NCI-H345 (cell line): ENCODE data around the gene CLINT1.

ENCODE experiments used
- DNase-seq: peaks from one replicate; lab custom pipeline; 2025; lab: John Stamatoyannopoulos, UW

Gene CLINT1

GRCh38 chr5:157758706-157759105 lies 100.2 kb downstream of the CLINT1 start:
- no peak for DNase-seq

- DNase-seq: no peak
Observed at GRCh38 chr5:157756122-157756521, 102.8 kb downstream of the CLINT1 start.

DNA sequence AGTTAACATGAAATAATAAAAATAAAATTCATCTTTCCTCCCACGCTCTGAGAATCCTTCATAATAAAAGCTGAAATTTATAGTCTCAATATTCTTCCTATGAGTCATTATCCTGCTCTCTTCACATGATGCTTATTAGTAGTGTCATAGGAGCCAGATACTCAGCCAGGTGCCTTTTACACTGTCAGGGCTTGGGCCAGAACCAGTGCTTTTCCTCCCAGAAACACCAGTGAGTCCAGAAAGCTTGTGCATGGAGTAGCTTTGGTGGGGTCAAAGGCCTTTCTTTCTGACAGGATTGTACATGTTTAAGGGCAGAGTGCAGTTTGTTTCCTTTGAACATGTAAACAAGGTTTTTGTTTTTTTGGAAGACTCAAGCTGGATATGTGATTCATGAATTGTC lies 108.6 kb downstream of the CLINT1 start:
- no peak for DNase-seq

DNA sequence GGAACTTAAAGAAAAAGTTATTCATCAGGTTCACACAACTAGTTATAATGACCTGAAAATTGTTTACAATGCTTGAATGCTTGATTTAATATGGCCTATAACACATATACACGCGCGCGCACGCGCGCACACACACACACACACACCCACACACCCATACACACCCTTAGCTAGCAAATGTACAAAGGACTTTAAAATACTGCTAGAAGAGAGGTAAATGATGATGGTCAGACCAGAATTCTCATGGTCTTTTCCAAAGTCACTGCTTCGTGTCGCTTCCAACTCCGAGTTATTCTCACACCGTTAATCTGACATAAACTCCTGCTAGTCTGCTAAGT lies 109.5 kb downstream of the CLINT1 start:
- no peak for DNase-seq

GRCh38 chr5:157748760-157749461 lies 110.0 kb downstream of the CLINT1 start:
- no peak for DNase-seq

DNA sequence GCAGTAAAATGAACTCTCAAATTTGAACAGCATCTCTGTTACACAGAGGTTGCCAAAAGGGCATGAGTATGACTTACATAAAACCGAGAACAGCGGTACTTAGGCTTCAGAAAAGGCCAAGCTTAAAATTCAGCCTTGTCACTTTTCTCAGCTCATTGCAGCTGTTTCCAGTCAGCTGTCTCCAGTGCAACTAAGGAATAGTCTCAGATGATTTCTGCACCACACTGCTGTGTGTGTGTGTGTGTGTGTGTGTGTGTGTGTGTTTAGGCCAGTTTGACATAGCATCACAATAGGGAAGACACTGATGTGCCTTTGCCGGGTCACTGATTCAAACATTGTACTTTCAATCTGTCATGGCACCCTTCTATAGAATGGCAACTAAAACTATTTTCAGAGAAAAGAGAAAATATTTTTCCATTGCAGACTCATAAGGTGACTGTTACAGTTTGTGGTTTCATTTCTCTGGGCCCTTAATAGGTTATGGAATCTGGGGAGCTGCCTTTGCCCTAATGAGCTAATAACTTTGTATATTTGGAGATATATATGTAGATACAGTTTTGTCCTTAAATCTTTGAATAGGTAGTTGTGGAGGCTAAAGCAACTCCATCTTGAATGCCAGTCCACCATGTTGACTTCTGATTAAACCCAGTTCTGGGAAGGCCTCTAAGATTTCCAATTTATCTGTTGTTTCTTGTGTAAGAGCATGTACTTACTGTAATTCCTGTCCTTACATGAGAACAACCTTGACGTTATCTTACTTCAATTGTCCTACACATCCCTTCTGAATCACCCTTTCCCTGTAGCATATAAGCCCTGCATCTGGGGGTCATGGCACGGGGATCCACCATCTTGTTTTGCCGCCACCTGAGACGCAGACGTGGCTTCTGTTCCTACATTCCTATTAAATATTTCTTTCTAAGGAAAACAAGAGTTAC lies 110.9 kb downstream of the CLINT1 start:
- no peak for DNase-seq

DNA sequence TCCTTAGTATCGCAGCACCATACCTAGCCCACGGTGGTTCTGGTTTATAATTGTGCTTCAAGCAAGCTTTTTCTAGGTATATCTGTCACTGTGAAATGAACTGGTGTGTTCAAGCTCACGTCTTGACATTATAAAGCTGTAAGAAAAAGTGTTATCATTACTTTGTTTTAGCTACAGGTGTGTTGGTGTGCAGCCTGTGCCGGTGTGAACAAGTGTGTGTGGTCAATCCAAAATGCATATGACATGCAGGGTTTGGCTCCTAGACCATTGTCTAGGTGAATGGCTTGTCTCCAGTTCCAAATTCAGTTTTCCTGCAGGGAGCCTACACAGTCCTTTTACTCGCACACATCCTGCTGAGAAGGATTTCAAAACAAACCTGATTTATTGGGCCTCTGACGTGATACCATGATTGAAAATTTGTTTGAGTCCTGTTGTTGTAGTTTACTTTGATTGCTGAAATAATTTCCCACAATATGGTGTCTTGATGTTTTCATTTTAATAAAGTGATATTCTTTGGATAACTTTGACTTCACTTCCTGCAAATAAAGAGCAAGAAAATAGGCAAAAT lies 111.7 kb downstream of the CLINT1 start:
- DNase-seq: peak; percentile 33

DNA sequence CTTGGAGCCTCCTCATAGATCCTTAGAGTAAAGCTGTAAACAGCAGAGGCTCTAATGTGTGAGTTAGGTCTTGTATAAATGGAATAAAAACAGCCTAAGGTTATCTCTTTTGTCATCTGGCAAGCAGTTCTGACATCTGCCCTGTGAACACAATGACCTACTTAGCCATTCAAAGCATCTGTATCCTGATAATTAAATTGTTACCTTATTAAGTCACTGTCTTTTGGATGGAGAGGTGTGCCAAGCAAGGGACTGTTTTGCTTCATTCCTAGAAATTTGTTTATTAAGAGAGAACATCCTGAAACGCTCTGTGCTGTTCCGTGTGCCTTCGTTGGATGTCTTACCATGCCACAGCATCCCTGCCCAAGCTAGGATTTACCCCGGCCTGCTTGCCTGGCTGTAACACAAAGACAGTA lies 113.9 kb downstream of the CLINT1 start:
- DNase-seq: no peak

DNA sequence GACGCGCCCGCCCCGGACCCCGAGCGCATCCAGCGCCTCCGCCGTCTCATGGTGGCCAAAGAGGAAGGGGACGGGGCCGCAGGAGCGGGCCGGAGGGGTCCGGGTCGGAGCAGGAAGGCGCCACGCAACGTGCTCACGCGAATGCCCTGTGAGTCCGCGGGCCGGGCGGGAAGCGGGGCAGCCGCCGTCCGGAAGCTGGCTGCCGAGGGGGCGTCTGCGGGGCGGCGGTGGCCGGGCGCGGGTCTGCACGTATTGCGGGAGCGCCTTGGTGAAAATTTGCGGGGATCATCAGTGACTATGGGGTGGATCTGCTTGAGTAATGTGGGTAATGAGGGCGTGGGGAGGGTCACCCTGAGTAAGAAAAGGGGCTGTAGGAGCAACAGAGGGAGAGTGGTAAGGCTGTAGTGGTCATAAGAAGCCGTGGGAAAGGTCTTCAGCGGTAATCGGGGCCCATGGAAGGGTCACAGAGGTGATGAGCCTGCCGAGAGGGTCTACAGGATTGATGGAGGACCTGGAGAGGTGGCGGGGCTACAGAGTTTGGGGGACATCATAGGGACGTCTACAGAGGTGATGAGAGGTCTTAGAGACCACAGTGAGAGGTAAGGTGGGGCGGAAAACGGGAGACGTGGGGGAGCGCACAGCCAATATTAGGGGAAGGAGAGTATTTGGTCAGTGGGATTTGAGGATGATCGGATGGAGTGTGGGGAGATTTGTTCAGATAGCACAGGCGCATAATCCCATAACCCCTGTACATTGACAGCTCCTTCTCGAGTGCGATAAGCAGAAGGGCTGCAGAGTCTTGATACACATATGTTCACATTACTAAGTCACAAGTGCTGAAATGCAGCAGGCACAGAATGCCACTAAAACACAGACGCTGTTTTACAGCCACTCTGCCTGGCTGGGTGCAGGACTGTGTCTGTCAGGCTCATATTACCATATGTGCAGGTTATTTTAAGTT lies 114.6 kb downstream of the CLINT1 start:
- DNase-seq: no peak

DNA sequence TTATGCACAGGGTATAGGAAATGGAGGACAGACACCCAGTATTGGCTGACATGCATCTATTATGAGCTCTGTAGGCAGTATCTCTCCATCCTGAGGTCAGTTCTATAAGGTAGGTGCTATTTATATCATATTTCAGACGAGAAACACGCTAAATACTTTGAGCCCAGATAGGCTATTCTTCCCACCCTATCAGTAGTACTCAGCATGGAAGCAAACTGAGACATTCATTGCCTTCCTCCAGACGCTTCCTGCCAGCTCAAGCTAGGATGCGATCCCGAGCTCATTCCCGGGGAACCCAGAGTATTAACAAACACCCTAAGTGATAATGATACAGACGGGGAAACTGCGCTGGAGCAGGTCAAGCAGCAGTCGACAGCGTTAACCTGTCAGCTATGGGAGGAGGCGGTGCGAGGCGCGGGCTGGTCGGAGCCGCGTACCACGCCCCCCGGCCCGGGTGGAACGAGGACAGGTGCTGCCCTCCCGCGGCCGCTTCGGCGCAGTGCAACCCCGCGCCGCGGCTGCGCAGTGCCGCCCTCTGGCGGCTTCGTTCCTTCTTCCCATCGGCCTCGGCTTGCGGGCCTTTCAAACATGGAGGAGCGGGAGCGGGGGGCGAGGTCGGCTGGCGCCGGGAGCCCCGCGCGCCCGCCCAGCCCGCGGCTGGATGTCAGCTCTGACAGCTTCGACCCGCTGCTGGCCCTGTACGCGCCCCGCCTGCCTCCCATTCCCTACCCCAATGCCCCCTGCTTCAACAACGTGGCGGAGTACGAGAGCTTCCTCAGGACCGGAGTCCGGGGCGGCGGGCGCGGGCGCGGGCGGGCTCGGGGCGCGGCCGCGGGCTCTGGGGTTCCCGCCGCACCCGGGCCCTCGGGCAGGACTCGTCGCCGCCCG lies 115.5 kb downstream of the CLINT1 start, which contains the start of gene LSM11:
Gene LSM11, plus strand, starts transcription at position 550 of the 888 bp plus-strand sequence. Its CDS starts 39 bp downstream, at position 589.
- peak; percentile 90 for DNase-seq

- DNase-seq: no peak
Observed at GRCh38 chr5:157741131-157741530, 117.8 kb downstream of the CLINT1 start.

GRCh38 chr5:157740229-157740610 lies 118.7 kb downstream of the CLINT1 start:
- peak; percentile 37 for DNase-seq

DNA sequence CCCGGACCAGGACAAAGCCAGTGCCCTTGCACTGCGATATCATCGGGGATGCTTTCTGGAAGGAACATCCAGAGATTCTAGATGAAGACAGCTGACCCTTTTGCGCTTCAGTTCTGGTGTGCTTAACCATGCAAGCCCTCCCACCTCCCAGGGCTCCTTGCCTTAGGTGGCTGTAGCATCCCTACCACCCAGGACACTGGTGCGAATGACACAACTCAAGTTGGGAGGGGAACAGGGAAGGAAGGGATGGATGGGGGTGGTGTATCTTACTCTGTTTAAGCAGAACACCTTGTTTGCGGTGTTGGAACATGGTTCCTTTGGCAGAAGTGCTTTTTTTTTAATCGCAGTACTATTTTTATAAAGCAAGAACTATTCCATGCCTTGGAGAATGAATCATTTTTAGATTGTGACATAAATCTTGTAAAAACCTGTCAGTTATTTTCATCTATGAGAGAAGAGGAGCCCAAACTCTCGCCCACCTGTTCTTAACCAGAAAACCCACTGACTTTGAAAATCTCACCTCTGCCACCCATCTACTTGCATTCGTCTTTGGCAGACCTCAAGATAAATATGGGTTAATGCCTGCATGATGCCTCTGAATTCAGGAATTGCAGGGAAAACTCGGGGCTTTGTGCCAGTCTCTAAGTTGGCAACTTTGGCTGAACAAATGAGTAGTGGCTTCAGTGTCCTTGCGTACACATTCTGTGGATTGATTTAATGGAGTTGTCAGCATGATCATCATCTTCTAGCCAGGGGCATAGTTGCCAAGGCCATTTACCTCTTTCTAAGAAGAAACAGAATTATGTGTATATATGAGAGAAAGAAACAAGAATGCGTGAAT lies 119.3 kb downstream of the CLINT1 start:
- DNase-seq: no peak

DNA sequence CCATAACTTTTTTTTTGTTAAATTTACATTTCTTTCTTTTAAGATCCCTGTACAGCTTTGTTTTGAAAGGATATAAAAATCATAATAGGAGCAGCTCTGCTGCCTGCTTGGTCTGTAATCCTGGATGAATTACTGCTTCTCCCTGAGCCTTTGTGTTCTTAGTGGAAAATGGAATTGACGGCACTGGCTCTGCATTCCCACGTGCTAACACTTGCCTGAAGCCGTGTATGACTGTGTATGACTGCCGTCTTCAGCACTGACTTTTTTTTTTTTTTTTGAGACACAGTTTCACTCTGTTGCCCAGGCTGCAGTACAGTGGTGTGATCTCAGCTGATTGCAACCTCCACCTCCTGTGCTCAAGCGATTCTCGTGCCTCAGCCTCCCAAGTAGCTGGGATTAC lies 123.0 kb downstream of the CLINT1 start:
- no peak for DNase-seq
